Measurements from ENCODE around the gene PRSS48. TPM values are rescaled to one million over a fixed set of nuclear protein-coding genes. Genes with fewer than 3 reads are reported as not detected.
"Not testable (repeated sequence)": the region's sequence is repeated elsewhere in the genome, so short reads cannot be mapped to it uniquely, and the experiment has no call there.

PRSS48 gene
- total RNA-seq, 1 donor from 2014 or later = not detected

DNA sequence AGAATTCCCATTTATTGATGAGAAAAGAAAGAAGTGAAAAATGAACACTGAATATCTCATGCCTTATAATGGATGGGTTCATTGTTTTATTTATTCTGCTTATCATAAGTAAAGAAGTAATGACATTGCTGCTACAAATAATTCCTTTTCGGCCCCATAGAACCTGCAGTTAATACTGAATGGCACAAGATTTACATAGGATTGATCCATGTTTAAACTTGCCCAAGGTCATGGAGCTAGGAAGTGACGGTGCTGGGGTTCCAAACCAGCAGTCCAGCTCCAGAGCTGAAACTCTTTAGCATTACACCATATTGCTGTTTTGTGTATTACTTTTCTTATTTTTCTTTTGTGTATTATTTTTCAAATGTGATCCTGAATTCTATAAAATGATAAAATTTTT, 30.2 kb upstream of the PRSS48 start:
- TF ChIP-seq CTCF (IDR thresholded peaks at IDR 0.05) = no peak

GRCh38 chr4:151247395-151247794, 29.6 kb upstream of the PRSS48 start:
- Histone ChIP-seq H3K4me3 (no peak overlapping the region), H3K9me3 (no peaks in the 10 kb centered on the region), H3K27ac (no peak overlapping the region), H3K27me3 (no peaks in the 10 kb centered on the region), H3K4me1 (no peaks in the 10 kb centered on the region), H3K36me3 (no peaks in the 10 kb centered on the region)
- no peak for TF ChIP-seq CTCF (IDR thresholded peaks at IDR 0.05)
- no peak for DNase-seq
- no peak for ATAC-seq
- intact Hi-C loops (cut with DNase I) = no loop called here

More for the DNA sequence above, 30.2 kb upstream of the PRSS48 start:
- H3K4me1 ChIP-seq = no peaks in the 10 kb centered on the region
- no peak overlapping the region for H3K4me3 ChIP-seq
- DNase-seq (no peak), ATAC-seq (no peak)
- H3K9me3 ChIP-seq = no peaks in the 10 kb centered on the region
- H3K27ac ChIP-seq = no peak overlapping the region
- H3K36me3 ChIP-seq = no peaks in the 10 kb centered on the region
- intact Hi-C loops (cut with DNase I) = no loop called here
- H3K27me3 ChIP-seq = no peaks in the 10 kb centered on the region

DNA sequence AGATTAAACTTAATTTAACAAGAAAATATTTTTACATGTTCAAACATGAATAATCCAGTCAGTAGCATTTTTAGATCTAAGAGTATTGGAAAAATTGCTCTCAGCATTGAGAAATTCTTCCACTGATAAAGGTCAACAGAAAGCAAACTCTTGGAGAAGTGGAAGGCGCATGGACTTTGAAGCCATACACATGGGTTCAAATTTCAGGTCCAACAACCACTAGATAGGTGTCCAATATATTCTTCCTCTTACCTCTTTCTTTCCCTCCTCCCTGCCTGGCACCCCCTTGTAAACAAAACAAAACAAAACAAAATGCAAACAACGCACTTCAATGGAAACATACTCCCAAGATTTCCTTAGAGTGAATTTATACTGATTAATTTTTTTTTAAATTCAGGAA, 28.4 kb upstream of the PRSS48 start:
- Histone ChIP-seq H3K4me3 (no peak overlapping the region), H3K4me1 (no peaks in the 10 kb centered on the region), H3K9me3 (no peaks in the 10 kb centered on the region), H3K36me3 (no peaks in the 10 kb centered on the region), H3K27ac (no peak overlapping the region), H3K27me3 (no peaks in the 10 kb centered on the region)
- intact Hi-C loops (cut with DNase I) = no loop called here
- ATAC-seq (no peak), DNase-seq (no peak)
- no peak for TF ChIP-seq CTCF (IDR thresholded peaks at IDR 0.05)

GRCh38 chr4:151250706-151251105, 26.3 kb upstream of the PRSS48 start:
- Histone ChIP-seq H3K27me3 (no peaks in the 10 kb centered on the region), H3K27ac (no peak overlapping the region), H3K4me1 (no peaks in the 10 kb centered on the region), H3K9me3 (no peaks in the 10 kb centered on the region), H3K36me3 (no peaks in the 10 kb centered on the region), H3K4me3 (no peak overlapping the region)
- intact Hi-C loops (cut with DNase I) = no loop called here
- DNase-seq (no peak), ATAC-seq (no peak)
- TF ChIP-seq CTCF (IDR thresholded peaks at IDR 0.05) = no peak

DNA sequence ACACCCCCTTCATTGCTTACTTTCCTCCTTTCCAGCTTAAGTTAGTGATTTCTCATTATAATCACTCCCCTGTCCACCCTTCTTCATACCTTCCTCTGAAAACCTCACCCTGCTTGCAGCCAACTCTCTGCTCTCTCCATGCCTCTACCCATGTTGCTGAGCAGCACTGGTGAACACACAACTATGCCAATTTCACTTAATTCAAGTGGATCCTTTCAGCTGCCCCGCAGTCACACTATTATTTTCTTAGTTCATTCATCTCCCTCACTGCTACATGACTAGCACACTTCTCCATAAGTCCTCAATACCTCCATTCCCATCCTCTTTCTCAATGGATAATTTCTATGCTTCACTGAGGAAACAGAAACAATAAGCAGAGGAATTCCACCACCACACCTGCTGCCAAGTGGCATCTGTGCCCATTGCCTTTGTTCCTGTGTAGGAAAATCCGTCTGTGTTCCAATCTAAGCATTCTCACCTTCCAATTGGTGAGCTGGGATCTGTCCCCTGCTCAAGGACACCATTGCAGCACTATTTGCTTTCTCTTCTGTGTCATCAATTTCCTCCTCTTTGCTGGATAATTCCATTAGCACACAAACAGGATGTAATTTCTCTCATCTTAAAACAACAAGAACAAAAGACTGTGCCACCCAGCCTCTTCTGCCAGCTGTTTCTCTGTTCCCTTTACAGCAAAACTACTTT, 25.2 kb upstream of the PRSS48 start:
- DNase-seq (no peak), ATAC-seq (no peak)
- no peaks in the 10 kb centered on the region for H3K9me3 ChIP-seq
- no peaks in the 10 kb centered on the region for H3K36me3 ChIP-seq
- intact Hi-C loops (cut with DNase I) = no loop called here
- TF ChIP-seq CTCF (IDR thresholded peaks at IDR 0.05) = no peak
- H3K4me1 ChIP-seq = no peaks in the 10 kb centered on the region
- H3K4me3 ChIP-seq = no peak overlapping the region
- H3K27me3 ChIP-seq = no peaks in the 10 kb centered on the region
- no peak overlapping the region for H3K27ac ChIP-seq

DNA sequence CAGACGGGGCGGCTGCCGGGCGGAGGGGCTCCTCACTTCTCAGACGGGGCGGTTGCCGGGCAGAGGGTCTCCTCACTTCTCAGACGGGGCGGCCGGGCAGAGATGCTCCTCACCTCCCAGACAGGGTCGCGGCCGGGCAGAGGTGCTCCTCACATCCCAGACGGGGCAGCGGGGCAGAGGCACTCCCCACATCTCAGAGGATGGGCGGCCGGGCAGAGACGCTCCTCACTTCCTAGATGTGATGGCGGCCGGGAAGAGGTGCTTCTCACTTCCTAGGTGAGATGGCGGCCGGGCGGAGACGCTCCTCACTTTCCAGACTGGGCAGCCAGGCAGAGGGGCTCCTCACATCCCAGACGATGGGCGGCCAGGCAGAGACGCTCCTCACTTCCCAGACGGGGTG, 21.7 kb upstream of the PRSS48 start:
- DNase-seq; H3K36me3 ChIP-seq; H3K4me3 ChIP-seq; H3K9me3 ChIP-seq; H3K27ac ChIP-seq; ATAC-seq; intact Hi-C loops (cut with DNase I); H3K27me3 ChIP-seq; H3K4me1 ChIP-seq: not testable (repeated sequence)

DNA sequence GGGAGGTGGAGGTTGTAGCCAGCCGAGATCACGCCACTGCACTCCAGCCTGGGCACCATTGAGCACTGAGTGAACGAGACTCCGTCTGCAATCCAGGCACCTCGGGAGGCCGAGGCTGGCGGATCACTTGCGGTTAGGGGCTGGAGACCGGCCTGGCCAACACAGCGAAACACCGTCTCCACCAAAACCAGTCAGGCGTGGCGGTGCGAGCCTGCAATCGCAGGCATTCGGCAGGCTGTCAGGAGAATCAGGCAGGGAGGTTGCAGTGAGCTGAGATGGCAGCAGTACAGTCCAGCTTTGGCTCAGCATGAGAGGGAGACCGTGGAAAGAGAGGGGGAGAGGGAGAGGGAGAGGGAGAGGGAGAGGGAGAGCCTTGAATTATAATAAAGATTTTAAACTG, 21.3 kb upstream of the PRSS48 start:
- H3K9me3 ChIP-seq; ATAC-seq; H3K27me3 ChIP-seq; H3K4me3 ChIP-seq; H3K27ac ChIP-seq; H3K4me1 ChIP-seq; intact Hi-C loops (cut with DNase I); H3K36me3 ChIP-seq; DNase-seq: not testable (repeated sequence)

Measured in upper lobe of right lung (tissue), 1 donor.